Measurements from ENCODE around the gene MRPS27. TPM values are rescaled to one million over a fixed set of nuclear protein-coding genes. Genes with fewer than 3 reads are reported as not detected.

Gene MRPS27
- total and polyA plus RNA-seq, 2 of the 13 experiments (the other 11 are each of a cell fraction or from before 2014, with no cell fraction given), result 71.8 to 115 TPM

- Histone ChIP-seq H3K27me3 (ENCODE audit: control insufficient read depth in 1 of 2, insufficient read depth in 2 of 2, low read length in 2 of 2) (no peaks in the 10 kb centered on the region), H3K9me3 (ENCODE audit: low read length) (no peaks in the 10 kb centered on the region), H3K27ac (ENCODE audit: extremely low read length, insufficient read depth, low read length) (no peak overlapping the region), H3K79me2 (ENCODE audit: insufficient read depth, low read length) (no peaks in the 10 kb centered on the region), H3K4me3 (replicated peaks in 1 of 3; ENCODE audit: insufficient read depth in 1 of 3, low read depth in 2 of 3, low read length in 3 of 3) (no peak overlapping the region), H3K9ac (ENCODE audit: insufficient read depth, low read depth, low read length) (no peak overlapping the region), H3K4me1 (ENCODE audit: insufficient read depth, low read length) (peaks cover 19% of the 10 kb centered on the region; the same call in 1 of the 2 replicates), H3K36me3 (replicated peaks in 1 of 2; ENCODE audit: control insufficient read depth in 1 of 2, insufficient read depth in 2 of 2, low read length in 2 of 2) (no peaks in the 10 kb centered on the region), H4K20me1 (ENCODE audit: insufficient read depth, low read length) (no peaks in the 10 kb centered on the region), H2AFZ (ENCODE audit: low read length) (no peak overlapping the region), H3K4me2 (ENCODE audit: low read depth, low read length) (no peak overlapping the region)
- peak; percentile 44 for DNase-seq (ENCODE audit: low spot score)
- 81% methylated on average over 6 of the region's 6 CpGs for WGBS (ENCODE audit: low lambda C conversion rate)
- ChIA-PET CTCF (ENCODE audit: low intra/inter-chr PET ratio, low total read pairs) (no interaction called here), POLR2A (no interaction called here)
- TF ChIP-seq MEIS2 (CRISPR knock-in tag; IDR thresholded peaks at IDR 0.05), result no peak
- TF ChIP-seq FOSL2 (CRISPR knock-in tag; IDR thresholded peaks at IDR 0.05), result no peak
- TF ChIP-seq ELF4 (CRISPR knock-in tag; IDR thresholded peaks at IDR 0.05; ENCODE audit: borderline replicate concordance), result no peak
- no peak for TF ChIP-seq ZNF562 (CRISPR knock-in tag; IDR thresholded peaks at IDR 0.05; ENCODE audit: borderline replicate concordance)
- TF ChIP-seq CEBPB (IDR thresholded peaks at IDR 0.05; ENCODE audit: borderline replicate concordance, low read depth, low read length), result no peak
- TF ChIP-seq ZBTB7A (CRISPR knock-in tag; IDR thresholded peaks at IDR 0.05), result no peak
- TF ChIP-seq ZSCAN29 (CRISPR knock-in tag; conservative IDR thresholded peaks at IDR 0.05), result no peak
- no peak for TF ChIP-seq GRHL1 (CRISPR knock-in tag; conservative IDR thresholded peaks at IDR 0.05)
- TF ChIP-seq ZFP36L2 (CRISPR knock-in tag; IDR thresholded peaks at IDR 0.05), result no peak
- no peak for TF ChIP-seq NR3C1 (CRISPR knock-in tag; IDR thresholded peaks at IDR 0.05)
- TF ChIP-seq ZSCAN22 (CRISPR knock-in tag; IDR thresholded peaks at IDR 0.05), result no peak
- ATAC-seq, result peak; percentile 31; the same call in 2 of the 3 replicates
- no peak for FAIRE-seq
- BruUV-seq (replicated peaks), result no TSS peak
- intact Hi-C loops (cut with micrococcal nuclease; ENCODE audit: unreplicated experiment) (no loop called here), in situ Hi-C loops (cut with HindIII; ENCODE audit: extremely low pct_ligation_motif_present, low pct_unique_long_range_greater_than_20kb) (no loop called here)
These were observed 109.0 kb downstream of the MRPS27 start for GRCh38 chr5:72210888-72211678.

Data from HepG2 (cell line).